ENCODE measurements around the gene HSPD1. TPM values are rescaled to one million over a fixed set of nuclear protein-coding genes. Genes with fewer than 3 reads are reported as not detected.
A peak's percentile ranks its signal among the peaks of the same experiment; 100 is the strongest.

Gene HSPD1
- total RNA-seq, 4 donors from 2014 or later, result 120 to 145 (median 144) TPM

DNA sequence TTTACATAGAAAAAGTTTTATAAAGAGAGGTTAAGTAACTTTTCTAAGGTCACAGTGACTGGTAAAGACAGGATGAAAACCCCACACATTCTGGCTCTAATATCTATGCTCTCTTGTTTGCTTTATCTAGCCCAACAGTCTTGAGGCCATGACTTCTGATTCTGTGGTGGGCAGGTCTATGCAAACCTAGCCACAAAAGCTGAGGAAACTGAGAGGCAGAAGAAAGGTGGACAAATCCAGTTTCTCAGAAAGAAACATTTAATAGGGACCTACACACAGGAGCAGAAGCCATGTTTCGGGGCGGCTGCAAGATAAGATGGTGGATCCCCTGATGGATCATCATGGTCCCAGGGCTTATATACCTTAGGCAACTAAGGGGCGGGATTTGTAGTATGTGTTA lies 21.8 kb downstream of the HSPD1 start:
- peaks cover 0 to 80% of the 10 kb centered on the region in 2 donors for H3K36me3 ChIP-seq
- TF ChIP-seq, protein P1, sequence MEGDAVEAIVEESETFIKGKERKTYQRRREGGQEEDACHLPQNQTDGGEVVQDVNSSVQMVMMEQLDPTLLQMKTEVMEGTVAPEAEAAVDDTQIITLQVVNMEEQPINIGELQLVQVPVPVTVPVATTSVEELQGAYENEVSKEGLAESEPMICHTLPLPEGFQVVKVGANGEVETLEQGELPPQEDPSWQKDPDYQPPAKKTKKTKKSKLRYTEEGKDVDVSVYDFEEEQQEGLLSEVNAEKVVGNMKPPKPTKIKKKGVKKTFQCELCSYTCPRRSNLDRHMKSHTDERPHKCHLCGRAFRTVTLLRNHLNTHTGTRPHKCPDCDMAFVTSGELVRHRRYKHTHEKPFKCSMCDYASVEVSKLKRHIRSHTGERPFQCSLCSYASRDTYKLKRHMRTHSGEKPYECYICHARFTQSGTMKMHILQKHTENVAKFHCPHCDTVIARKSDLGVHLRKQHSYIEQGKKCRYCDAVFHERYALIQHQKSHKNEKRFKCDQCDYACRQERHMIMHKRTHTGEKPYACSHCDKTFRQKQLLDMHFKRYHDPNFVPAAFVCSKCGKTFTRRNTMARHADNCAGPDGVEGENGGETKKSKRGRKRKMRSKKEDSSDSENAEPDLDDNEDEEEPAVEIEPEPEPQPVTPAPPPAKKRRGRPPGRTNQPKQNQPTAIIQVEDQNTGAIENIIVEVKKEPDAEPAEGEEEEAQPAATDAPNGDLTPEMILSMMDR (IDR thresholded peaks at IDR 0.05), result no peak
- TF ChIP-seq POLR2AphosphoS5 (IDR thresholded peaks at IDR 0.05) (no peak), POLR2A (IDR thresholded peaks at IDR 0.05) (no peak), EP300 (IDR thresholded peaks at IDR 0.05) (no peak)
- H3K27me3 ChIP-seq, result no peaks in the 10 kb centered on the region
- no peak for ATAC-seq
- no peak overlapping the region for H3K4me3 ChIP-seq
- H3K27ac ChIP-seq, result no peak overlapping the region
- H3K9me3 ChIP-seq, result no peaks in the 10 kb centered on the region
- no peaks in the 10 kb centered on the region for H3K4me1 ChIP-seq
- 96 to 100% methylated on average over 3 of the region's 3 CpGs for WGBS, 2 donors (ENCODE audit: low coverage in 1 of 2)

DNA sequence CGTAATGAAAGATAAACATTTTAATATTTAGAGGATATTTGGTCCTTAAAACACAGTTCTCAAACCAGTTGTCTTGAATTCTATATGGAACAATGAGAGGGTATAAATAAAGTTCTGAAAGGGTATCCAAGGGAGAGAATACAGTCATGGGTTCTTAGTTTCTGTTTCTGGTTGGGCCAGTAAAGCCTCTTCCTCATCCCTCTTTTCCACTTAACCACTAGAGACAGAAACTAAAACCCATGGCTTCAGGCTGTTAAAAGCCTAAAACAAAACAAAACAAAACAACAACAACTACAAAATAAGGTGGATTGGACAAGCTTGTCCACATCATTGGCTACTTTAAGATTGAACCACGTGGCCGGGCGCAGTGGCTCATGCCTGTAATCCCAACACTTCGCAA lies 27.5 kb downstream of the HSPD1 start:
- TF ChIP-seq, protein P1 (IDR thresholded peaks at IDR 0.05), result no peak
- TF ChIP-seq EP300 (IDR thresholded peaks at IDR 0.05), result no peak
- no peak for TF ChIP-seq POLR2A (IDR thresholded peaks at IDR 0.05)
- no peak for TF ChIP-seq POLR2AphosphoS5 (IDR thresholded peaks at IDR 0.05)
- Histone ChIP-seq H3K27me3 (no peaks in the 10 kb centered on the region), H3K36me3 (peaks cover 0 to 97% of the 10 kb centered on the region in 2 donors), H3K9me3 (no peaks in the 10 kb centered on the region), H3K4me3 (no peak overlapping the region), H3K27ac (no peak overlapping the region), H3K4me1 (no peaks in the 10 kb centered on the region)
- WGBS, 2 donors (ENCODE audit: low coverage in 1 of 2), result 95 to 96% methylated on average over 3 to 4 of the region's 5 CpGs
- no peak for ATAC-seq

DNA sequence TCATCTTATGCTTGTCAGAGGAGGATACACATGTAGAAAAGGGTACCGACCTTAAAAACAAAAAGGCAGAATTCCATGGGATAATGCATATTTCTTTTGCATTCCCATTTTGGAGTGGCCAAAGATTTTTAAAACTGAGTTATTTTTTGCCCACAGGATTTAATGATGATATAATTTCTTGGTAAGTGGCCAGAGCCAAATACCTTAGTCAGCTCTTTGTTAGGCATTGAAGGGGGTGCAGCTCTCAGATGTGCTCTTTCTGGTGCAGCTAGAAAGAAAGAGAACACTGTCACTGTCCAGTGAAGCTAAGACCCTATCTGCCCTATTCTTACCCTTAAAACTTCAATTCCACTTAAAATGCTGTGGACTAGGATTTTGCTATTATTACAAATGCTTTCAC lies 35.5 kb downstream of the HSPD1 start:
- 31 to 50% methylated on average over 1 of the region's 1 CpG for WGBS, 2 donors (ENCODE audit: low coverage in 1 of 2)

DNA sequence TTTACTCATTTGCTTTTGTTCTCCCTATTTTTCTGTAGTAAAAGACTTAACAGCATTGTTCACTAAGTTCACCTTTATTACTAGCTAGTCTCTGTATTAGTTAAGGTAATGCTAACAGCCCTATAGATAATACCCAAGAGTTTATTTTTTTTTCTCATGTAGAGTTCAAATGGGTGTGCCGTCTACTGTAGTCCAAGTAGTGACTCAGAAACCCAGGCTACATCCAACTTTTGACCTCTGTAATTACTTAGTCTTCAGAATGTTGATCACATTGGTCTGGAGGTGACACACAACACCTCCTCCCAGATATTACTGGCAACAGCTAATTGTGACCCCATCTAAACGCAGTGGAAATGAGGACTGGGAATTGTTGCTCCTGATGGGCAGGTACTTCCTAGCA lies 38.6 kb downstream of the HSPD1 start:
- H3K4me3 ChIP-seq, result no peak overlapping the region
- WGBS, 2 donors (ENCODE audit: low coverage in 1 of 2), result 35% methylated on average over 2 of the region's 2 CpGs; no CpG with 5 or more reads in 1 of the 2 donors
- peaks cover 0 to 47% (median 7%) of the 10 kb centered on the region in 3 donors for H3K4me1 ChIP-seq
- peak; percentile 70 for ATAC-seq
- no peaks in the 10 kb centered on the region for H3K27me3 ChIP-seq
- TF ChIP-seq, protein P1 (IDR thresholded peaks at IDR 0.05), result no peak
- TF ChIP-seq POLR2A (IDR thresholded peaks at IDR 0.05), result no peak
- no peak for TF ChIP-seq POLR2AphosphoS5 (IDR thresholded peaks at IDR 0.05)
- no peak for TF ChIP-seq EP300 (IDR thresholded peaks at IDR 0.05)
- H3K9me3 ChIP-seq, result no peaks in the 10 kb centered on the region
- peak overlapping the region in 1 of 4 donors; percentile 32 for H3K27ac ChIP-seq
- H3K36me3 ChIP-seq, result peaks cover 0 to 58% of the 10 kb centered on the region in 2 donors

More for the DNA sequence above, 35.5 kb downstream of the HSPD1 start:
- Histone ChIP-seq H3K4me1 (peaks cover 0 to 22% (median 7%) of the 10 kb centered on the region in 3 donors), H3K27ac (no peak overlapping the region), H3K27me3 (no peaks in the 10 kb centered on the region), H3K36me3 (peaks cover 0 to 87% of the 10 kb centered on the region in 2 donors), H3K9me3 (no peaks in the 10 kb centered on the region), H3K4me3 (no peak overlapping the region)
- ATAC-seq, result no peak
- TF ChIP-seq EP300 (IDR thresholded peaks at IDR 0.05), result no peak
- TF ChIP-seq POLR2AphosphoS5 (IDR thresholded peaks at IDR 0.05), result no peak
- TF ChIP-seq POLR2A (IDR thresholded peaks at IDR 0.05), result no peak
- TF ChIP-seq, protein P1 (IDR thresholded peaks at IDR 0.05), result no peak

DNA sequence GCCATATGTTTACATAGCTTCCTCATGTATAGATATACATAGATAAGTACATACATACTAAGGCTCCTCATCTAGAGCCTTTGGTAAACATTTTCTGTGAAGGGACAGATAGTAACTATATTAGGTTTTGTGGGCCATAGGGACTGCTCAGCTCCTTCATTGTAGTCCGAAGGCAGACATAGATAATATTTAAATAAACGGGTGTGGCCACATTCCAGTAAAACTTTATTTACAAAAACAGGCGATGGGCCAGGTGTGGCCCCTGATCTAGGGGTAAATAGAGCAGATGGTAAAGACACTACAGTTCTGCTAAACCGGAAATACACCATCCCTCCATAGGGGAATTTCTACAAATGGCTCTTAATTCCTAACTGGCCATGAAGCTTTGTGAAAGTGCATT lies 39.0 kb downstream of the HSPD1 start:
- H3K36me3 ChIP-seq, result peaks cover 0 to 54% of the 10 kb centered on the region in 2 donors
- H3K4me1 ChIP-seq, result peaks cover 0 to 51% (median 7%) of the 10 kb centered on the region in 3 donors
- H3K27me3 ChIP-seq, result no peaks in the 10 kb centered on the region
- ATAC-seq, result no peak
- peak overlapping the region in 1 of 4 donors; percentile 32 for H3K27ac ChIP-seq
- no peak overlapping the region for H3K4me3 ChIP-seq
- H3K9me3 ChIP-seq, result no peaks in the 10 kb centered on the region
- TF ChIP-seq POLR2AphosphoS5 (IDR thresholded peaks at IDR 0.05), result no peak
- no peak for TF ChIP-seq POLR2A (IDR thresholded peaks at IDR 0.05)
- TF ChIP-seq, protein P1 (IDR thresholded peaks at IDR 0.05), result no peak
- TF ChIP-seq EP300 (IDR thresholded peaks at IDR 0.05), result no peak
- 67 to 72% methylated on average over 4 of the region's 4 CpGs for WGBS, 2 donors (ENCODE audit: low coverage in 1 of 2)

All from gastroesophageal sphincter (tissue), 4 donors.